ENCODE data around the gene RHOF. TPM values are rescaled to one million over a fixed set of nuclear protein-coding genes. Genes with fewer than 3 reads are reported as not detected.

RHOF gene
- total and polyA plus RNA-seq, 2 of the 13 experiments (the other 11 are each of a cell fraction or from before 2014, with no cell fraction given): 14.6 to 32.2 TPM

DNA sequence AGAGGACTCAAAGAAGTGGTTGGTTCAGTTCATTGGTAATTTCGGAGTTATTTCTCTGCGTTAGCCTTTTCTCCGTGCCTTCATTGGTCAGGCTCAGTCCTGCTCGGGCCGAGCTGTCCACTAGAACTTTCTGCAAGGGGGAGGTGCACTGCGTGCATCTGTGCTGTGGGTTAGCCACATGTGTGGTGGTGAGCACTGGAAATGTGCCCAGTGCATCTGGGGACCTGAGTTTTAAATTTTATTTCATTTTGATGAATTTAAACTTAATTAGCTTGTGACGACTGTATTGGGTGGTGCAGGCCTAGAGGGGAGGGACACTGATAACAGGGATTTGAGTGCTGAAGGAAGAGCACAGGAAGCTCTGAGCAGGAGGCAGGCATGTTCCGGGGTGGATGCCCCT, 34.8 kb upstream of the RHOF start:
- Histone ChIP-seq H3K4me1 (ENCODE audit: insufficient read depth, low read length) (no peaks in the 10 kb centered on the region), H3K27ac (ENCODE audit: extremely low read length, insufficient read depth, low read length) (no peak overlapping the region), H3K9me3 (ENCODE audit: low read length) (no peaks in the 10 kb centered on the region), H3K9ac (ENCODE audit: insufficient read depth, low read depth, low read length) (no peak overlapping the region), H3K36me3 (replicated peaks in 1 of 2; ENCODE audit: control insufficient read depth in 1 of 2, insufficient read depth in 2 of 2, low read length in 2 of 2) (peaks cover 25 to 48% of the 10 kb centered on the region in 2 experiments), H2AFZ (ENCODE audit: low read length) (no peak overlapping the region), H3K79me2 (ENCODE audit: insufficient read depth, low read length) (no peaks in the 10 kb centered on the region), H4K20me1 (ENCODE audit: insufficient read depth, low read length) (no peaks in the 10 kb centered on the region), H3K4me3 (replicated peaks in 1 of 3; ENCODE audit: insufficient read depth in 1 of 3, low read depth in 2 of 3, low read length in 3 of 3) (no peak overlapping the region), H3K27me3 (ENCODE audit: control insufficient read depth in 1 of 2, insufficient read depth in 2 of 2, low read length in 2 of 2) (no peaks in the 10 kb centered on the region), H3K4me2 (ENCODE audit: low read depth, low read length) (no peak overlapping the region)
- FAIRE-seq: no peak
- no peak for ATAC-seq
- WGBS (ENCODE audit: low lambda C conversion rate): 98% methylated on average over 8 of the region's 8 CpGs
- POLR2A ChIA-PET: interaction anchor here (2.5 kb wide), 1 partner anchor 34 kb away, joined by 7 read pairs; no protein-coding TSS in a partner anchor
- CTCF ChIA-PET (ENCODE audit: low intra/inter-chr PET ratio, low total read pairs): no interaction called here
- no peak for DNase-seq (ENCODE audit: low spot score)
- no TSS peak for BruUV-seq (replicated peaks)
- intact Hi-C loops (cut with micrococcal nuclease; ENCODE audit: unreplicated experiment) (no loop called here), in situ Hi-C loops (cut with HindIII; ENCODE audit: extremely low pct_ligation_motif_present, low pct_unique_long_range_greater_than_20kb) (no loop called here)
- TF ChIP-seq MED8 (CRISPR knock-in tag; IDR thresholded peaks at IDR 0.05; ENCODE audit: insufficient replicate concordance): no peak
- no peak for TF ChIP-seq EZH2 (conservative IDR thresholded peaks at IDR 0.05; ENCODE audit: low read depth, low read length)
- TF ChIP-seq ZNF274 (CRISPR knock-in tag; IDR thresholded peaks at IDR 0.05): no peak
- no peak for TF ChIP-seq RBAK (CRISPR knock-in tag; IDR thresholded peaks at IDR 0.05)
- no peak for TF ChIP-seq ZBTB3 (CRISPR knock-in tag; IDR thresholded peaks at IDR 0.05; ENCODE audit: borderline replicate concordance, low read depth)
- TF ChIP-seq, protein P1, sequence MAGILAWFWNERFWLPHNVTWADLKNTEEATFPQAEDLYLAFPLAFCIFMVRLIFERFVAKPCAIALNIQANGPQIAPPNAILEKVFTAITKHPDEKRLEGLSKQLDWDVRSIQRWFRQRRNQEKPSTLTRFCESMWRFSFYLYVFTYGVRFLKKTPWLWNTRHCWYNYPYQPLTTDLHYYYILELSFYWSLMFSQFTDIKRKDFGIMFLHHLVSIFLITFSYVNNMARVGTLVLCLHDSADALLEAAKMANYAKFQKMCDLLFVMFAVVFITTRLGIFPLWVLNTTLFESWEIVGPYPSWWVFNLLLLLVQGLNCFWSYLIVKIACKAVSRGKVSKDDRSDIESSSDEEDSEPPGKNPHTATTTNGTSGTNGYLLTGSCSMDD (CRISPR knock-in tag; IDR thresholded peaks at IDR 0.05): no peak
- no peak for TF ChIP-seq ZNF501 (CRISPR knock-in tag; IDR thresholded peaks at IDR 0.05)
- TF ChIP-seq PLRG1 (conservative IDR thresholded peaks at IDR 0.05): no peak
- TF ChIP-seq, protein P2, sequence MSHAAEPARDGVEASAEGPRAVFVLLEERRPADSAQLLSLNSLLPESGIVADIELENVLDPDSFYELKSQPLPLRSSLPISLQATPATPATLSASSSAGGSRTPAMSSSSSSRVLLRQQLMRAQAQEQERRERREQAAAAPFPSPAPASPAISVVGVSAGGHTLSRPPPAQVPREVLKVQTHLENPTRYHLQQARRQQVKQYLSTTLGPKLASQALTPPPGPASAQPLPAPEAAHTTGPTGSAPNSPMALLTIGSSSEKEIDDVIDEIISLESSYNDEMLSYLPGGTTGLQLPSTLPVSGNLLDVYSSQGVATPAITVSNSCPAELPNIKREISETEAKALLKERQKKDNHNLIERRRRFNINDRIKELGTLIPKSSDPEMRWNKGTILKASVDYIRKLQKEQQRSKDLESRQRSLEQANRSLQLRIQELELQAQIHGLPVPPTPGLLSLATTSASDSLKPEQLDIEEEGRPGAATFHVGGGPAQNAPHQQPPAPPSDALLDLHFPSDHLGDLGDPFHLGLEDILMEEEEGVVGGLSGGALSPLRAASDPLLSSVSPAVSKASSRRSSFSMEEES (CRISPR knock-in tag; IDR thresholded peaks at IDR 0.05): no peak
- TF ChIP-seq, protein P3, sequence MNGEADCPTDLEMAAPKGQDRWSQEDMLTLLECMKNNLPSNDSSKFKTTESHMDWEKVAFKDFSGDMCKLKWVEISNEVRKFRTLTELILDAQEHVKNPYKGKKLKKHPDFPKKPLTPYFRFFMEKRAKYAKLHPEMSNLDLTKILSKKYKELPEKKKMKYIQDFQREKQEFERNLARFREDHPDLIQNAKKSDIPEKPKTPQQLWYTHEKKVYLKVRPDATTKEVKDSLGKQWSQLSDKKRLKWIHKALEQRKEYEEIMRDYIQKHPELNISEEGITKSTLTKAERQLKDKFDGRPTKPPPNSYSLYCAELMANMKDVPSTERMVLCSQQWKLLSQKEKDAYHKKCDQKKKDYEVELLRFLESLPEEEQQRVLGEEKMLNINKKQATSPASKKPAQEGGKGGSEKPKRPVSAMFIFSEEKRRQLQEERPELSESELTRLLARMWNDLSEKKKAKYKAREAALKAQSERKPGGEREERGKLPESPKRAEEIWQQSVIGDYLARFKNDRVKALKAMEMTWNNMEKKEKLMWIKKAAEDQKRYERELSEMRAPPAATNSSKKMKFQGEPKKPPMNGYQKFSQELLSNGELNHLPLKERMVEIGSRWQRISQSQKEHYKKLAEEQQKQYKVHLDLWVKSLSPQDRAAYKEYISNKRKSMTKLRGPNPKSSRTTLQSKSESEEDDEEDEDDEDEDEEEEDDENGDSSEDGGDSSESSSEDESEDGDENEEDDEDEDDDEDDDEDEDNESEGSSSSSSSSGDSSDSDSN (CRISPR knock-in tag; IDR thresholded peaks at IDR 0.05): no peak
- TF ChIP-seq, protein P4, sequence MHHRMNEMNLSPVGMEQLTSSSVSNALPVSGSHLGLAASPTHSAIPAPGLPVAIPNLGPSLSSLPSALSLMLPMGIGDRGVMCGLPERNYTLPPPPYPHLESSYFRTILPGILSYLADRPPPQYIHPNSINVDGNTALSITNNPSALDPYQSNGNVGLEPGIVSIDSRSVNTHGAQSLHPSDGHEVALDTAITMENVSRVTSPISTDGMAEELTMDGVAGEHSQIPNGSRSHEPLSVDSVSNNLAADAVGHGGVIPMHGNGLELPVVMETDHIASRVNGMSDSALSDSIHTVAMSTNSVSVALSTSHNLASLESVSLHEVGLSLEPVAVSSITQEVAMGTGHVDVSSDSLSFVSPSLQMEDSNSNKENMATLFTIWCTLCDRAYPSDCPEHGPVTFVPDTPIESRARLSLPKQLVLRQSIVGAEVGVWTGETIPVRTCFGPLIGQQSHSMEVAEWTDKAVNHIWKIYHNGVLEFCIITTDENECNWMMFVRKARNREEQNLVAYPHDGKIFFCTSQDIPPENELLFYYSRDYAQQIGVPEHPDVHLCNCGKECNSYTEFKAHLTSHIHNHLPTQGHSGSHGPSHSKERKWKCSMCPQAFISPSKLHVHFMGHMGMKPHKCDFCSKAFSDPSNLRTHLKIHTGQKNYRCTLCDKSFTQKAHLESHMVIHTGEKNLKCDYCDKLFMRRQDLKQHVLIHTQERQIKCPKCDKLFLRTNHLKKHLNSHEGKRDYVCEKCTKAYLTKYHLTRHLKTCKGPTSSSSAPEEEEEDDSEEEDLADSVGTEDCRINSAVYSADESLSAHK (CRISPR knock-in tag; IDR thresholded peaks at IDR 0.05; ENCODE audit: borderline replicate concordance): no peak
- TF ChIP-seq, protein P5, sequence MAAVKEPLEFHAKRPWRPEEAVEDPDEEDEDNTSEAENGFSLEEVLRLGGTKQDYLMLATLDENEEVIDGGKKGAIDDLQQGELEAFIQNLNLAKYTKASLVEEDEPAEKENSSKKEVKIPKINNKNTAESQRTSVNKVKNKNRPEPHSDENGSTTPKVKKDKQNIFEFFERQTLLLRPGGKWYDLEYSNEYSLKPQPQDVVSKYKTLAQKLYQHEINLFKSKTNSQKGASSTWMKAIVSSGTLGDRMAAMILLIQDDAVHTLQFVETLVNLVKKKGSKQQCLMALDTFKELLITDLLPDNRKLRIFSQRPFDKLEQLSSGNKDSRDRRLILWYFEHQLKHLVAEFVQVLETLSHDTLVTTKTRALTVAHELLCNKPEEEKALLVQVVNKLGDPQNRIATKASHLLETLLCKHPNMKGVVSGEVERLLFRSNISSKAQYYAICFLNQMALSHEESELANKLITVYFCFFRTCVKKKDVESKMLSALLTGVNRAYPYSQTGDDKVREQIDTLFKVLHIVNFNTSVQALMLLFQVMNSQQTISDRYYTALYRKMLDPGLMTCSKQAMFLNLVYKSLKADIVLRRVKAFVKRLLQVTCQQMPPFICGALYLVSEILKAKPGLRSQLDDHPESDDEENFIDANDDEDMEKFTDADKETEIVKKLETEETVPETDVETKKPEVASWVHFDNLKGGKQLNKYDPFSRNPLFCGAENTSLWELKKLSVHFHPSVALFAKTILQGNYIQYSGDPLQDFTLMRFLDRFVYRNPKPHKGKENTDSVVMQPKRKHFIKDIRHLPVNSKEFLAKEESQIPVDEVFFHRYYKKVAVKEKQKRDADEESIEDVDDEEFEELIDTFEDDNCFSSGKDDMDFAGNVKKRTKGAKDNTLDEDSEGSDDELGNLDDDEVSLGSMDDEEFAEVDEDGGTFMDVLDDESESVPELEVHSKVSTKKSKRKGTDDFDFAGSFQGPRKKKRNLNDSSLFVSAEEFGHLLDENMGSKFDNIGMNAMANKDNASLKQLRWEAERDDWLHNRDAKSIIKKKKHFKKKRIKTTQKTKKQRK (IDR thresholded peaks at IDR 0.05; ENCODE audit: low read length): no peak
- no peak for TF ChIP-seq FOXP1 (IDR thresholded peaks at IDR 0.05)
- no peak for TF ChIP-seq FOXP1 (CRISPR knock-in tag; IDR thresholded peaks at IDR 0.05)
- TF ChIP-seq ZNF430 (CRISPR knock-in tag; IDR thresholded peaks at IDR 0.05): no peak

Measured in HepG2 (cell line).